ENCODE measurements around the gene MSTN.
A peak's percentile ranks its signal among the peaks of the same experiment; 100 is the strongest.
"Not testable (repeated sequence)": the region's sequence is repeated elsewhere in the genome, so short reads cannot be mapped to it uniquely, and the experiment has no call there.

Gene MSTN

GRCh38 chr2:190062053-190062452 is 476 bp downstream of the MSTN start:
- no peak for DNase-seq

GRCh38 chr2:190060626-190061025 is 1.9 kb downstream of the MSTN start:
- no peak for DNase-seq

DNA sequence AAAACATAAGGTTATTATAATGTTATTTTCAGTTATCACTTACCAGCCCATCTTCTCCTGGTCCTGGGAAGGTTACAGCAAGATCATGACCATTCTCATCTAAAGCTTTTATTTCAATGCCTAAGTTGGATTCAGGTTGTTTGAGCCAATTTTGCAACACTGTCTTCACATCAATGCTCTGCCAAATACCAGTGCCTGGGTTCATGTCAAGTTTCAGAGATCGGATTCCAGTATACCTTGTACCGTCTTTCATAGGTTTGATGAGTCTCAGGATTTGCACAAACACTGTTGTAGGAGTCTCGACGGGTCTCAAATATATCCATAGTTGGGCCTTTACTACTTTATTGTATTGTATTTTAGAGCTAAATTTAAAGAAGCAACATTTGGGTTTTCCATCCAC is 2.5 kb downstream of the MSTN start:
- DNase-seq = no peak

DNA sequence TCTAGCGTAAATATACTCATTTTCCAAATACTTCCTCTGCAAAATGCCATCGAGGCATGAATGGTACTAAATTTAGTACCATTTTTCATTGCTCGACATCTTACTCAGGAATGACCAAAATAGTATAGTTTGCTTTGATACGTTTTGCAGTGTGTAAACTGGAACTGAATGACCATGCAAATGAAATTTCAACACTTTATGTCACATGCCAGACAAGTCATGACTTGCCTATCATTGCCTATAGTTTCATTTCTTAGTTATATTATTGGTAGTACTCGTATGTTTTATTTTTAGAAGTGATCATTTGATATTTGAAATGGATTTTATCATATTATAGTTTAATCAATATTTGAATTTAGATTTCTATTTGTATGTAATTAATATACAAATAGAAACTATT is 9.1 kb downstream of the MSTN start:
- no peak for DNase-seq

- no peak for DNase-seq
These were observed 10.2 kb downstream of the MSTN start for GRCh38 chr2:190052307-190052706.

- DNase-seq = no peak
These were observed 11.3 kb downstream of the MSTN start for GRCh38 chr2:190051223-190051622.

GRCh38 chr2:190050001-190050400 is 12.5 kb downstream of the MSTN start:
- no peak for DNase-seq

GRCh38 chr2:190044866-190045265 is 17.7 kb downstream of the MSTN start:
- no peak for DNase-seq

- DNase-seq = no peak
These were observed 19.1 kb downstream of the MSTN start for GRCh38 chr2:190043441-190043840.

- no peak for DNase-seq
These were observed 26.5 kb downstream of the MSTN start for GRCh38 chr2:190036071-190036470.

DNA sequence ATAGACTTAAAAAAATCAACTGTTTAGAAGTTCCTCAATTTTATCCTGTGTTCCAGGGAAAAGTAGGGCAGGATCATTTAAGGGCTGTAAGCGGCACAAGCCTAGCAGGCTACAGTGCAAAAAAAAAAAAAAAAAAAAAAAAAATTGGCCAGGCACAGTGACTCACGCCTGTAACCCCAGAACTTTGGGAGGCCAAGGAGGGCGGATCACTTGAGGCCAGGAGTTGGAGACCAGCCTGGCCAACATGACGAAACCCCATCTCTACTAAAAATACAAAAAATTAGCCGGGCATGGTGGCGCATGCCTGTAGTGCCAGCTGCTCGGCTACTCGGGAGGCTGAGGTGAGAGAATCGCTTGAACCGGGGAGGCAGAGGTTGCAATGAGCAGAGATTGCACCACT is 28.1 kb downstream of the MSTN start:
- not testable (repeated sequence) for DNase-seq

DNA sequence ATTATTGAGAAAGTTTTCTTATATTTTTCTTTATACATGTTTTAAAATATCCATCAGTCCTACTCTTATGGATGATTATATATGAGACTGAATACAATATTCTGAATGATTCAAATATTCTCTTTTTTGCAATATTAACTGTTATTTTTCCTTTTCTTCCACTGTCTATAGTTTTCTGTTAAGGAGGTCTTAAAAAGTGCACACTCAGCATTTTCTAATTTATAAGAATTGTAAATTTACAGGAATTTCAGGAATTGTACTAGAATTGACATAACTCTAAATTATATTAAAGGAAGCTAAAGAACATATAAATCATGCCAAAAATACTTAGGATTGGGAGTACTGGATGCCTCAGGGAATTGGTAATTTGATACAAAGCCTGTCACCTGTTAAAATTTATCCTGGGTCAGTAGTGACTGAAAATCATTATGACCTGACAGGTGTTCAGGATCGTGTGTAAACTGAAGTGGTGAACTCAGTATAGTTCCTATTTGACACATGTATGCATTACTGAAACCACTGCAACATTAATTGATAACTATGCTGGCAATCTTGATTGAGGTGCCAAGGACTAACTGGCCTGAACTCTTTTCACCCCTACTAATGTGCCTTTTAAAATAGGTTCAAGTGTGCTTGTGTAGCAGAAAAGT is 30.4 kb downstream of the MSTN start:
- no peak for DNase-seq

DNA sequence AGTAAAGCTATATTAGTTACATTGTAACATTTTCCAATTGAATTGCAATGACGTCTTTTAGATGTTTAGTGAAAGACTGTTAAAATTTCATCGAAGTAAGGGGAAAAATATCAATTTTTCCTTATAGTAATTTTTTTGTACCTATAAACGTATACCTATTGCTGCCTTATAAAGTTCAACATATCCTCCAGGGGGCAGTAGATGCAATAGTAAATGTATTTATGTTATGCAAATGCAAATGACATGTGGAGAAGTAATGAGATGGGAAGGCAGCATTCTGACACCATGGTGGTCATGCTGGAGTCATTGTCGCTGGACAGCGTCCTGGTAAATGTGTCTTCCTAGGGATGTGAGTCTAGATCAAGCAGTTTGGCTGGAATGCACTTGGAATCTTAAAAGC is 38.7 kb downstream of the MSTN start:
- peak; percentile 52 for DNase-seq

- no peak for DNase-seq
These were observed 41.8 kb downstream of the MSTN start for GRCh38 chr2:190020720-190021119.

DNA sequence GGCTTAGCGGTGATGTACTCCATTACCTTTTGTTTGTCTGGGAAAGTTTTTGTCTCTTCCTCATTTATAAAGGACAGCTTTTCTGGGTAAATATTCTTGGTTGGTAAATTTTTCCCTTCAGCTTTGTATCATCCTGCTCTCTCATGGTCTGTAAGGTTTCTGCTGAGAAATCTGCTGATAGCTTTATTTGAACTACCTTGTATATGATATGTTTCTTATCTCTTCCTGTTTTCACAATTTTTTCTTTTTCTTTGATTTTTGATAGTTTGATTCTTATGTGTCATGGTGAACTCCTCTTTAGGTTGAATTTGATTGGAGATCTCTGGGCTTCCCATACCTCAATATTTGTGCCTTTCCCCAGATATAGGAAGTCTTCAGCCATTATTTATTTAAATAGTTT is 44.7 kb downstream of the MSTN start:
- no peak for DNase-seq

- not testable (repeated sequence) for DNase-seq
These were observed 46.6 kb downstream of the MSTN start for GRCh38 chr2:190015969-190016368.
